NCI-H345 (cell line): ENCODE data around the gene C9orf78.

Source experiments
- DNase-seq: peaks from one replicate; lab custom pipeline; 2025; lab: John Stamatoyannopoulos, UW

C9orf78 gene

DNA sequence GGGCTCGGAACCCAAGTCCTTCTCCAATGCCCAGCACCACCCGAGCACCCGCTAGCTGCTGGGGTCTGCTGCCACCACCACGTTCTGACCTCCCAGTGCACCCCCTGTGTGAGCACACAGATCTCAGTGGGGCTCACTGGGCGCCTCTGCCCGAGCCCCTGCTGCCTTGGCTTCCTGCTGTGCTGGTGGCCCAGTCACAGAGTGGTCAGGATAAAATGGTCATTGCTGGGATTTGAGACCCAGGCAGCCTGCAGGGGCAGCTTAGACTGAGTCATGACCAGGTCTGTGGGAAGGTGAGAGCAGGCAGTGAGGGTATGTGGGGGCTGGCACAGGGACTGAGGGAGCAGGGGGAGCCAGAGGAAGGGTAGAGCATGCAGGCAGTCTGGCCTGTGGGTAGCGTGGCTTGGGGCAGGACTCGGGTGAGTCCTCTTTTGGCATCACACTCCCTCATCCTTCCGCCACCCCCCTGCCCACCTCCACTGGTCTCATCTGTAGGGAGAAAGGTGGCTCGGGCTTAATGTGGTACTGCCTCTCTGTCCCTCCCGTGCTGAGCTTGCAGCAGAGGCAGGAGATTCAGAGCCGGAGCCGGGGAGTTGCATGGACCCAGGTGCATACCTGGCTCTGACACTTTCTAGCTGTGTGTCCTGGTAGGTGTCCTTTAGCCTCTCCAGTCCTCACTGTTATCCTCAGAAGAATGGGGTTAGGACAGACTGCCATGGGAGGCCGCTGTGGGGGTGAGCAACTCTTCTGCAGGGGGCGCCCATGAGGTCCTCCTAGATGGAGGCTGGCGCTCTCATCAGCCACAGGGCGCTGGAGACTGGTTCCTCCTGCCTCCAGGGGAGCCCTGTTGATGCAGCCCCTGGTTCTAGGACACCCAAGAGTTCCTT, 32.3 kb upstream of the C9orf78 start:
- no peak for DNase-seq

DNA sequence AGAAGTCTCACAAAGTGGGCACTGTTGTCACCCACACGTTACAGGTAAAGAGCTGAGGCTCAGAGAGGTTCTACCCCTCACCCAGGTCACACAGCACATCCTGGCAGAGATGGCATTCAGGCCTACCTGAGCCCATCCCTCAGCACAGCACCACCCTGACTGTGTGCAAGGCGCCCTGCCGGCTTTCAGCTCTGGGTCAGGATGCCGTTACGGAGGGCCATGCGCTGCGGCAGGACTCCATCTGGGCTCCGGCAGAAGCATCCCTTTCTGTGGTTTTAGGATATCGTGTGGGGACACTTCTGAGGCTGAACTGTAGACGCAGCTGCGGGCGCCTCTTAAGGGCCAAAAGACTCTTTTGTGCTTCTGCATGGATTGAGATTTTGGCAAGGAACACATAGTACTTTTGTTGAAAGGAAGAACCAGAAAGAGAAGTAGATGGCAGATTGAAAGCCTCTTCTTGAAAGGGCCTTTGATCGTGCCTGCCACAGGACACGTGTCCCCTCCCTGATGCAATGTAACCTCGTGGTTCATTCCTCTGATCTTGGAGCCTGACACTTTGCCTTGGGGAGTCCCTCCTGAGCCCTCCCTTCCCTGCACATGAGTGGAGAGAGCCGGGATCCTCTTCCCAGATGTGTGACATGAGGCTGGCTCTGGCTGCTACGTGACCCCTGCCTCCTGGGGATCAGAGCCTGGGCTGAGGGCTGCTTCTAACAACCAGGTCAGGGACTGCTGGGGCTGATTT, 31.5 kb upstream of the C9orf78 start:
- DNase-seq, result no peak

- no peak for DNase-seq
Observed at GRCh38 chr9:129865668-129866320, 30.7 kb upstream of the C9orf78 start.

- no peak for DNase-seq
Observed at GRCh38 chr9:129864991-129865647, 30.0 kb upstream of the C9orf78 start.

- no peak for DNase-seq
Observed at GRCh38 chr9:129863059-129863690, 28.1 kb upstream of the C9orf78 start.

- DNase-seq, result no peak
Observed at GRCh38 chr9:129861447-129861827, 26.4 kb upstream of the C9orf78 start.

GRCh38 chr9:129860653-129861446, 25.8 kb upstream of the C9orf78 start:
- DNase-seq, result no peak

- DNase-seq, result no peak
Observed at GRCh38 chr9:129858167-129858962, 23.3 kb upstream of the C9orf78 start.

- DNase-seq, result no peak
Observed at GRCh38 chr9:129857207-129857606, 22.1 kb upstream of the C9orf78 start.

- DNase-seq, result no peak
Observed at GRCh38 chr9:129854588-129855110, 19.6 kb upstream of the C9orf78 start.

GRCh38 chr9:129853614-129854013, 18.5 kb upstream of the C9orf78 start:
- DNase-seq, result no peak

DNA sequence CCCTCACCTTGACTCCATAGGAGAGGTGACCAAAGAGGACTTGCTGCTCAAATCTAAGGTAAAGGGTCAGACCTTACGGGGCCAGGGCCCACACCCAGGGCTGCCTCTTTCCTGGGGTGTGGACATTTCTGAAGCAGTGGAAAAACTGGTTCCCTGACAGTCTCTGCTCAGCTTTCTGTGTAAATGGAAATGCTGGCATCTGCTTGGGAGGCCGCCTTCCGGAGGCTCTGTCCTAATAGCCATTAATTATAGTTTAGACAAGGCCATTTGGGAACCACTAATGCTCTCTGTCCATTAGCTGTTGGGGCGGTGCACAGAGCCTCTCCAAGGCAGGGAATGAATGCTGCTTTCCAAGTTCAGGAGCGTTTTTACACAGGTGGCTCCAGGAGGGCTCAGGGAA, 17.5 kb upstream of the C9orf78 start:
- no peak for DNase-seq

DNA sequence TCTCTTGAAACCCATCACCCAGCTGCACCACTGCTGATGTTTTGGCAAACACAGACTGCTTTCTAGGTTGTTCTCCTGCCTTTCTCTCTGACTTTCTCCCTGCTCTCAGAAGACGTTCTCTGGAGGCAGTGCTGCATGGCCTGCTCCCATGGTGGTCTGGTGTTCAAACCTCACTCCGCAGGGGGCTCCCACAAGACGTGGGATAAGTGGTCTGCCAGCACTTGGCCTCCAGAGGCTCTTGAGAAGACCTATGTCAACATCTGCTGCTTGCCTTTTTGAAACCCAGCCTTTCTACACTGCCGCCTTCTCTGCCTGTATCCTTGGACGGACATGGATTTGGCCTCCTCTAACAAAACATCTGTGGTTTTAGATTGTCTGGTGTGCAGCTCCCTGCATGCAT, 16.7 kb upstream of the C9orf78 start:
- DNase-seq, result no peak

- DNase-seq, result no peak
Observed at GRCh38 chr9:129850821-129851550, 15.9 kb upstream of the C9orf78 start.

DNA sequence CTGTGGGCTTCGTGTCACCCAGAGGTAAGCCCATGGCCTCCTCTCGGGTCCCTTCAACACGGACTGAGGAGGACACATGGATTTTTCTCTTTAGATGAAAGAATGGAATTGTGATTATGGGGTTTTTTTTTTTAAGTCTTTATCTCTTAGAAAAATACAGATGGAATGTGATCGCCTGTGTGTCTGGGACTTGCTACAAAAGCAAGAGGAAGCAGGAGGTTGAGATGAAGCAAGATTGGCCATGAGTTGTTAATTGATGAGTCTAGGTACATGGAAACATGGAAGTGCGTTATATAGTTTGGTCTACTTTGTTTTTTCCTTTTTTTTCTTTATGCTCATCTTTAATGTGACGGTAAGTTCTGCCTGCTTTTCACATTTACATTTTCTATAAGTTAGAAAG, 14.8 kb upstream of the C9orf78 start:
- no peak for DNase-seq

GRCh38 chr9:129848712-129849441, 13.8 kb upstream of the C9orf78 start:
- no peak for DNase-seq

DNA sequence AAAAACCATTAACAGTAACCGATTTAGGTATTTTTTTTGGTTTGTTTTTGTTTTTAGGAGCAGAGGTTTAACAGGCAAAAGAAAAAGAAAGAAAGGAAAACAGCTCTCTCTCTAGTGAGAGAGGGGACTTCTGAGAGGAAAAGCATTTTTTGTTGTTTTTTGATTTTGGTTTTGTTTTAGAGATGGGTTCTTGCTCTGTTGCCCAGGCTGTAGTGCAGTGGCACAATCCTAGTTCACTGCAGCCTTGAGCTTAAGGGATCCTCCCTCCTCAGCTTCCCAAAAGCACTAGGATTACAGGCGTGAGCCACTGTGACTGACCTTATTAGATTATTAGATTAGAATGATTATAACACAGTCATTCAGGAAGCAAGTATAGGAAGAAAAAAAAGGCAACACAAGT, 10.3 kb upstream of the C9orf78 start:
- DNase-seq, result no peak

DNA sequence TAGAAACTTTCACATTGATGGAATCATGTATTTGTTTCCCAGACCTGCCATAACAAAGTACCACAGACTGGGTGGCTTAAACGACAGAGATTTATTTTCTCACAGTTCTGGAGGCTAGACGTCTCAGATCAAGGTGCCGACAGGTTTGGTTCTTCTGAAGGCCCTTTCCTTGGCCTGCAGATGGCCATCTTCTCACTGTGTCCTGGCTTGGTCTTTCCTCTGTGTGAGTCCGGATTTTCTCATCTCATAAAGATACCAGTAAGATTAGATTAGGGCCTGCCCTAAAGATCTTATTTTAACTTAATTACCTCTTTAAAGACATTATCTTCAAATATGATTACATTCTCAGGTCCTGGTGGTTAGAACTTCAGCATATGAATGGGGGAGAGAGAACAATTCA, 6.0 kb upstream of the C9orf78 start:
- no peak for DNase-seq

GRCh38 chr9:129840034-129840433, 5.0 kb upstream of the C9orf78 start:
- DNase-seq, result peak; percentile 97
